Kidney (tissue), 14 donors: ENCODE results near the gene KRTAP5-11. TPM values are rescaled to one million over a fixed set of nuclear protein-coding genes. Genes with fewer than 3 reads are reported as not detected.
A peak's percentile ranks its signal among the peaks of the same experiment; 100 is the strongest.
"Not testable (repeated sequence)": the region's sequence is repeated elsewhere in the genome, so short reads cannot be mapped to it uniquely, and the experiment has no call there.

Experiments used
- DNase-seq, 5 donors: peaks; one replicate each; pipeline ENCODE4 v3.0.0-alpha.2; 2013 to 2020
- FAIRE-seq: peaks from 2 replicates; lab custom pipeline; 2012; peaks lifted over from hg19 to GRCh38; lab: Jason Lieb, UNC
- H3K27ac ChIP-seq, 2 donors: one replicate each; pipeline ENCODE4 v1.7.0; 2013; ENCODE audit warnings: low read depth in 2 of 2, low read length in 2 of 2, inconsistent platforms in 1 of 2
- H3K27me3 ChIP-seq: one replicate; pipeline ENCODE4 v1.7.1; 2013; ENCODE audit warnings: low read length, inconsistent platforms; ENCODE audit not compliant: control insufficient read depth, insufficient read depth
- H3K36me3 ChIP-seq, 3 donors: one replicate each; pipeline versions ENCODE4 v1.7.0 to v1.7.1; 2013; ENCODE audit warnings: low read length in 3 of 3, control low read depth in 1 of 3, inconsistent platforms in 1 of 3; ENCODE audit not compliant: insufficient read depth in 3 of 3, control insufficient read depth in 2 of 3
- H3K4me1 ChIP-seq, 3 donors: one replicate each; pipeline versions ENCODE4 v1.7.0 to v1.7.1; 2013; ENCODE audit warnings: low read length in 3 of 3, inconsistent platforms in 1 of 3, low read depth in 1 of 3; ENCODE audit not compliant: control insufficient read depth in 2 of 3, insufficient read depth in 2 of 3
- H3K4me3 ChIP-seq, 3 donors: one replicate each; pipeline versions ENCODE4 v1.7.0 to v1.8.1; 2013; ENCODE audit warnings: low read length in 3 of 3, control low read depth in 1 of 3, inconsistent platforms in 1 of 3
- H3K9ac ChIP-seq, 3 donors: one replicate each; pipeline versions ENCODE4 v1.7.0 to v1.7.1; 2013; ENCODE audit warnings: low read length in 3 of 3, control low read depth in 1 of 3, inconsistent platforms in 1 of 3
- H3K9me3 ChIP-seq, 3 donors: one replicate each; pipeline versions ENCODE4 v1.7.0 to v1.7.1; 2013; ENCODE audit warnings: low read length in 3 of 3, control low read depth in 1 of 3, inconsistent platforms in 1 of 3; ENCODE audit not compliant: control insufficient read depth in 2 of 3, insufficient read depth in 1 of 3
- CTCF ChIP-seq: IDR thresholded peaks from 3 replicates; pipeline ENCODE4 v1.5.1; 2012; ENCODE audit warnings: mild to moderate bottlenecking, moderate library complexity, borderline replicate concordance; ENCODE audit not compliant: insufficient read depth; ENCODE audit errors: extremely low read depth
- intact Hi-C: fragments of 100-400 bp; cut with DNase I; formaldehyde crosslinking; loops from one replicate; pipeline ENCODE4 v1.11.1; 2022
- polyA plus RNA-seq: library from polyadenylated mRNA; stranded (reverse); fragments of 350-450 nt; fragmentation: Illumina TruSeq; extraction: RNeasy Lipid Tissue Mini Kit (QIAGEN cat#74804); gene quantifications from one replicate; pipeline ENCODE4 v1.2.3, GENCODE V29; 2014; ENCODE audit warnings: low read depth, low replicate concordance; ENCODE audit not compliant: insufficient read depth
- total RNA-seq: library from RNA; stranded (reverse); fragmentation: NEBNext Ultra II Directional; extraction: Animal tissue kit (Norgen Biotek cat#: 25700); gene quantifications from one replicate; pipeline ENCODE4 v1.2.1, GENCODE V29; 2021
- donor health status: control.
- donor health status: control.
- donor health status: control.
- donor health status: control.
- donor health status: control.
- donor health status: DM: yes; HTN: yes; CAD: no.
- donor health status: Normal renal cell carcinoma (clear cell type).

The KRTAP5-11 gene
- total and polyA plus RNA-seq, 2 donors from 2014 or later: not detected

GRCh38 chr11:71568704-71569349 lies 13.8 kb downstream of the KRTAP5-11 start:
- no peak for FAIRE-seq
- Histone ChIP-seq H3K27me3 (no peaks in the 10 kb centered on the region), H3K27ac (no peak overlapping the region), H3K4me3 (no peak overlapping the region), H3K4me1 (no peaks in the 10 kb centered on the region), H3K9ac (no peak overlapping the region), H3K9me3 (no peaks in the 10 kb centered on the region), H3K36me3 (no peaks in the 10 kb centered on the region)
- peak in 2 of 5 donors; percentile 35 to 70 for DNase-seq
- intact Hi-C loops: no loop called here
- no peak for TF ChIP-seq CTCF

- H3K27me3 ChIP-seq, DNase-seq, H3K27ac ChIP-seq, FAIRE-seq, intact Hi-C loops, H3K4me3 ChIP-seq, H3K4me1 ChIP-seq, H3K9ac ChIP-seq, H3K36me3 ChIP-seq, H3K9me3 ChIP-seq: not testable (repeated sequence)
Observed at GRCh38 chr11:71567633-71568032, 15.0 kb downstream of the KRTAP5-11 start.

- H3K9me3 ChIP-seq, DNase-seq, H3K27ac ChIP-seq, H3K4me3 ChIP-seq, H3K27me3 ChIP-seq, H3K9ac ChIP-seq, H3K36me3 ChIP-seq, intact Hi-C loops, H3K4me1 ChIP-seq, FAIRE-seq: not testable (repeated sequence)
Observed at GRCh38 chr11:71566626-71567599, 15.8 kb downstream of the KRTAP5-11 start.

DNA sequence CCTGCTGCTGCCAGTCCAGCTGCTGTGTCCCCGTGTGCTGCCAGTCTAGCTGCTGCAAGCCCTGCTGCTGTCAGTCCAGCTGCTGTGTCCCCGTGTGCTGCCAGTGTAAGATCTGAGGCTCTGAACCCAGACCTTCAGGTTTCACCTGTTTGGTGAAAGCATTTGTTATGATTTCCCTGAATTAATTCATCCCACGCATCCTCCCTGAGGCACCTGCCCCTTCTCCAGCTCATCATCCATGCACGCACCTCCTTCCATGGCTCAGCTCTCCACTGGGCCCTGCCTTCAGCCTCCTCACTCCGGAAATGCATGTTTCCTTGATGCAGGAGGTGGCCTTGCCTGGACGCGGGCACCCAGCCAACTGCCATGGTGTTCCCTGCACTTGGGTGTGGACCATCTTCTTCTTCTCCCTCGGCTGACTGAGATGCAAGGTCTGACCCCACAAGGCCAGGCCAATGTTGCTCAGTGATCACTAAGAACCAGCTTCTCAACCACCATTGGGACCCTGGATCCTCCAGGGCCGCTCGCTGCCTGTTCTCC lies 16.5 kb downstream of the KRTAP5-11 start:
- Histone ChIP-seq H3K4me1 (no peaks in the 10 kb centered on the region), H3K9me3 (no peaks in the 10 kb centered on the region), H3K4me3 (no peak overlapping the region), H3K9ac (no peak overlapping the region), H3K27me3 (no peaks in the 10 kb centered on the region), H3K27ac (no peak overlapping the region), H3K36me3 (no peaks in the 10 kb centered on the region)
- DNase-seq (peak in 2 of 5 donors; percentile 29 to 79), FAIRE-seq (no peak)
- intact Hi-C loops: no loop called here
- no peak for TF ChIP-seq CTCF
